Measurements from ENCODE around the gene MSI2. TPM values are rescaled to one million over a fixed set of nuclear protein-coding genes. Genes with fewer than 3 reads are reported as not detected.
A peak's percentile ranks its signal among the peaks of the same experiment; 100 is the strongest.

The MSI2 gene
- total RNA-seq, 2 donors from 2014 or later, result 65.5 to 81.0 TPM

GRCh38 chr17:57645950-57646665, 389.8 kb downstream of the MSI2 start:
- DNase-seq (no peak), ATAC-seq (no peak)
- intact Hi-C loops (cut with DNase I, micrococcal nuclease), result no loop called here

DNA sequence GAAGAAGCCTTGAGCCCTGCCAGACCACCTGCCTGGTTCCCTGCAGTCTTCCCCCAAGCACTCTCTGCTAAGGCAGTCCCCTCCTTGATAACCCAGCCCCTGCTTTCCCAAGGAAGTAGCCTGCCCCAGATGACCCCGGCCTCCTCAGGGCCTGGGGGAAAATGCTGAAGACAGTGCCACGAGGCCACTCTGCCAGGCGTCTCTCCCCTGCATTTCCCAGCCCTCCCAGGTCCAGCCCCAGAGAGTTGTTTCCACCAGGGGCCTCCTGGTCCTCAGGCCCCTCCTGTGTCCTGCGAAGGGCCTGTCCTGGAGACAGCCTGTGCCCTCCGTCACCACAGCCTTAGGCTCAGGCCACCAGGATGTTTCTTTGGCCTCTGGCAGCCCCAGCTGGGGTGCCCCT, 392.4 kb downstream of the MSI2 start:
- intact Hi-C loops (cut with DNase I, micrococcal nuclease), result no loop called here
- ATAC-seq (no peak), DNase-seq (no peak)

- ATAC-seq (no peak), DNase-seq (no peak)
- intact Hi-C loops (cut with DNase I, micrococcal nuclease), result no loop called here
Observed at GRCh38 chr17:57649191-57649590, 392.9 kb downstream of the MSI2 start.

GRCh38 chr17:57649731-57650484, 393.6 kb downstream of the MSI2 start:
- ATAC-seq, result no peak

GRCh38 chr17:57650548-57650947, 394.2 kb downstream of the MSI2 start:
- intact Hi-C loops (cut with DNase I, micrococcal nuclease), result no loop called here
- DNase-seq (no peak), ATAC-seq (no peak)

More at GRCh38 chr17:57649731-57650484, 393.6 kb downstream of the MSI2 start:
- intact Hi-C loops (cut with DNase I, micrococcal nuclease), result no loop called here
- DNase-seq, result no peak

GRCh38 chr17:57651451-57651850, 395.1 kb downstream of the MSI2 start:
- ATAC-seq, result no peak
- intact Hi-C loops (cut with DNase I, micrococcal nuclease), result no loop called here
- no peak for DNase-seq

DNA sequence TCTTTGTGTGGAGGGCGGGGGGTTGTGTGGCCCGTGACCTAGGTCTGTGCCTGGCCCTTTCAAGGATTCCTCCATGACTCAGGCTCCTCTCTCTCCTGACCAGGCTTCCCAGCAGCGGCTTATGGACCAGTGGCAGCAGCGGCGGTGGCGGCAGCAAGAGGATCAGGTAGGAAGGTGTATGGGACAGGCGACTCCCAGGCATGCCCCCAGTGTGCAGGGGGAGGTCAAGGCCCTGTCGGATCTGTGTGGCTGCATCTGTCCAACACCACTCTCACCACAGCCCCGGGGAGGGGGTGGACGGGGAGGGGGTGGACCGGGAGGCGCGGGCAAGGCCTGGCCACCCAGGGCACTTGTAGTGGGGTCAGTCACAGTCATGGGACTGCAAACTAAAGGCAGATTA, 395.7 kb downstream of the MSI2 start:
- DNase-seq (no peak), ATAC-seq (no peak)
- intact Hi-C loops (cut with DNase I, micrococcal nuclease), result no loop called here

DNA sequence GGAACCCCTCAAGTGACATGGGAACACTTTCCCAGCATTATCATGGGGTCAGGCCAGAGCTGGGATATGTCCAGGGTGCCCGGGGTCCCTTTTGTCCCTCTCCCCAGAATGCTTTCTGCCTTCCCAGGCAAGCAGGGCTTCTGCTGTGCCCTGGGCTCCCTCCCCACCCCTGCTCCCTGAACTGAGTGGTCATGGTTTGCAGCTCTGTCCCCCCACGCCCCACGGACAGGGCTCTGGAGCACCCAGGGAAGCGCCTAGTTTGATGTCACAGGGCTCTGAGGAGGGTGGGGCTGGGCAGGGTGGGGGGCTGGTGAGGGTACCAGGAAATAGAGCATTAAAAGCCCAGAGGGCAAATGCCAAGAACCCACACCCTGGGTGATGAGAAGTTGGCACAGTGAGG, 396.5 kb downstream of the MSI2 start:
- DNase-seq, result no peak
- intact Hi-C loops (cut with DNase I, micrococcal nuclease), result no loop called here
- ATAC-seq, result no peak

GRCh38 chr17:57653279-57653678, 397.0 kb downstream of the MSI2 start:
- no peak for DNase-seq
- intact Hi-C loops (cut with DNase I, micrococcal nuclease), result no loop called here
- ATAC-seq, result no peak

GRCh38 chr17:57654040-57654775, 397.9 kb downstream of the MSI2 start:
- ATAC-seq (no peak), DNase-seq (no peak)
- intact Hi-C loops (cut with DNase I, micrococcal nuclease), result no loop called here

DNA sequence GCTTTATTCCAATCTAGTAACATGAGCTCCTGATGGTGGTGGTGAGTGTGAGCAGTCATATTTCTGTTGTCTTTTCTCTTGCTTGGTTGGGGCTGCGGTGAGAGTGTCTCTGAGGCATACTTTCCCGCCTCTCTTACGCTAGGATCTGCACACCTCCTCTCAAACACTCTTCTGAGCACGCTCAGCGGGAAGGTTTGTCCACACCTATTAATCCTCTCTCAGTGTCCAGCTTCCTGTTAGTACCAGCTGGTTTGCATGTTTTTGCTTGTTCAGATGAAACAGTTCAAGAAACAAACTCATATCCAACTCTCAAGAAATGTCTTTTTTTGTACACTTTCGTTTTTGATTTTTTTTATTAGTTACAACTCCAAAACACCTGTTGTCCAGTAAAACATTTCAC, 399.2 kb downstream of the MSI2 start:
- intact Hi-C loops (cut with DNase I, micrococcal nuclease), result no loop called here
- DNase-seq (no peak), ATAC-seq (no peak)

GRCh38 chr17:57657211-57657610, 400.9 kb downstream of the MSI2 start:
- intact Hi-C loops (cut with DNase I, micrococcal nuclease), result no loop called here
- DNase-seq (no peak), ATAC-seq (no peak)

DNA sequence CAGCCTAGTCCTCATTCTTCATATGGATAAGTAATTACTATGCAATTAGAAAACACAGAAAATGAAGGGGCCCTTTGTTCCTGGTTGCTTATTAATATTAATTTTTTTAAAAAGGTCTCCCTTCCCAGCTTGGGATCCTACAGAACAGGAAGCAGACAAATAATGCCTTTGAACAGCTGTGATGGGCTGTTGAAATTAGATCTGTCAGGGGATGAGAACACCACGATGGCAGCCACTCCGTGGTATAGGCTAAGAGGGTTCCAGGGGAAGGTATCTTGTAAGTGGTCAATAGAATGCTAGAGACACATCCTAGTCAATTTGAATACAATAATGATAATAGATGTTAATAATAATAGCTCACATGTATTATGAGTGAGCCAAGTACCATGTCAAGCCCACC, 405.7 kb downstream of the MSI2 start:
- ATAC-seq, result no peak
- no peak for DNase-seq
- intact Hi-C loops (cut with DNase I, micrococcal nuclease), result no loop called here

DNA sequence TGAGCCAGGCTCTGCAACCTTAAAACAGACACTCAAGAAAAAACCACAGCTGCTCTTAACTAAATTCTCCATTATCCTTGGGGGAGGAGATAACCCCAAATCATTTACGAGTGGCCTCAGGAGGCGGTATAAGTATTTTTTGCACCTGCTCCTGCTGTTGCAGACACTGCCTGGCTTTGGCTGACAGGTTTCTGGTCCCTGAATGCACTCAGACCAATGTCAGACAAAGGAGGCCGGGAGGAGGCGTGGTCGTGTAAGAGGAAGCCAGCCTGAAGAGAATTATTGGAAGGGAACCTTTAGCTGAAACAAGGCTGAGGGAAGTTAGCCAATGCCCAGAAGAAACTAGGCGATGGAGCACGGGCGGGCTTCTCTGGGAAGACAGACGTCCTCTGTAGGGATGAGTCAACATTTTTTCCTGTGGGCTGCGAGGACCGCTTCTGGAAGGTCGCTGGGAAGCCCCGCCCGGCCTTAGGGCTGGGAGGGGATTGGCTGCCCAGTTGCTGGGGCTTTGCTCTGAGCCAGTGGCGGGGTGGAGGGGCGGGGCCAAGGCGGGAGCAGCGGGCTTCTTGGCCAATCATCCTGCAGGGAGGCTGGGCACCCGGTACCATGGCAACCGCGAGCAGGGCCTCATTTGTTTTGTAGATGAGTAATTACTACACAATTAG, 406.5 kb downstream of the MSI2 start:
- peak; percentile 97 for ATAC-seq
- intact Hi-C loops (cut with DNase I, micrococcal nuclease), result no loop called here
- DNase-seq, result peak; percentile 89 to 91

DNA sequence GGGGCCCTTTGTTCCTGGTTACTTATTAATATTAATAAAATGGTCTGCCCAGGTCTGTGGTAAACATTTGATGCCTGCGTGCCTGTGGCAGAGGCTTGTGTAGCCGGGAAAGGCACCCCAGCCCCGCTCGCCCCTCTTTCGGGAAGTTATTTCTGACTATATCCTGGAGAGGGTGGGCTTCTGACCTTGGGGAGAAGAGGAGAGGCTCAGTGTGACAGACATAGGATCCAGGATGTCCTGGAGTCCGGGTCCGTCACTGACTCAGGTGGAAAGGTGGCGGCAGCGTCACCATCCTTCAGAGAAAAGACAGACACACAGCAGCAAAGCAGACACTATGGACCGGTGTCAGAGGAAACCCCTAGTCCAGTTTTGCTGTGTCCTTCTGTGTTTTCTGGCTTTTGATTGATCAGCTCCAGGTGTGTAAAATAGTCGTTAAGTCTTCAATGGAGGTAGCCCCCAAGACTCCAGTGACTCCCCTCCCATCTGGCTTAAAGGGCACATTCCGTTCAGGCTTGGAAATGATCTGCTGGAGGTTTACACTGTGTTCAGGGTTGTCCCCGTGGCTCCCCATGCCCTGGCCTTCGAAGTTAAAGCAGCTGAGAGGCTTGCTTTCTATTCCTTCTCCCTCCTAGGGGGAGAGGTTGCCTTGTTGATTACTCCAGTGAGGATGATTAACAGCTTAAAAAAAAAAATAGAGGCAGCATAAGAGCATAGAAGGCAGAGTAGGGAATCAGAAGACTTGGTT, 407.2 kb downstream of the MSI2 start:
- intact Hi-C loops (cut with DNase I, micrococcal nuclease), result no loop called here
- ATAC-seq (no peak), DNase-seq (no peak)

- intact Hi-C loops (cut with DNase I, micrococcal nuclease), result no loop called here
- no peak for ATAC-seq
- no peak for DNase-seq
Observed at GRCh38 chr17:57665128-57665527, 408.8 kb downstream of the MSI2 start.

DNA sequence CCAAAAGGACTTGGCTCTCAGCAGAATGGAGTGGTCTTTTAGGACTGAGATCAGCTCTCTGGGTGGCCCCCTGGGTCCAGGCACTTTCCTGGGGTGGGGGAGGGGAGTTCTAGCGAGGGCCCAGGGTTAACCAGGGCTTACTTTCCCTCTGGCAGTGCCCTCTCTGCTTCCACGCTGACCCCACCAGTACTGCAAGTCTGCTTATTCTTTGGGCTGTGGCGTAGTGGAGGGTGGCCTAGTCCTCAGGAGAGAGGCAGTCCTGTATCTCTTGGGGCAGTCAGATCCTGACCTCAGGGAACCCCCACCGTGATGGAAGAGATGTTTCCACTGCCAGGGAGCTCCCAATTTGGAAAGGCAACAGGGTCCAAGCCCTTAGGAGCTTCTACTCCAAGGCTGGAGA, 409.4 kb downstream of the MSI2 start:
- no peak for DNase-seq
- intact Hi-C loops (cut with DNase I, micrococcal nuclease), result no loop called here
- no peak for ATAC-seq

DNA sequence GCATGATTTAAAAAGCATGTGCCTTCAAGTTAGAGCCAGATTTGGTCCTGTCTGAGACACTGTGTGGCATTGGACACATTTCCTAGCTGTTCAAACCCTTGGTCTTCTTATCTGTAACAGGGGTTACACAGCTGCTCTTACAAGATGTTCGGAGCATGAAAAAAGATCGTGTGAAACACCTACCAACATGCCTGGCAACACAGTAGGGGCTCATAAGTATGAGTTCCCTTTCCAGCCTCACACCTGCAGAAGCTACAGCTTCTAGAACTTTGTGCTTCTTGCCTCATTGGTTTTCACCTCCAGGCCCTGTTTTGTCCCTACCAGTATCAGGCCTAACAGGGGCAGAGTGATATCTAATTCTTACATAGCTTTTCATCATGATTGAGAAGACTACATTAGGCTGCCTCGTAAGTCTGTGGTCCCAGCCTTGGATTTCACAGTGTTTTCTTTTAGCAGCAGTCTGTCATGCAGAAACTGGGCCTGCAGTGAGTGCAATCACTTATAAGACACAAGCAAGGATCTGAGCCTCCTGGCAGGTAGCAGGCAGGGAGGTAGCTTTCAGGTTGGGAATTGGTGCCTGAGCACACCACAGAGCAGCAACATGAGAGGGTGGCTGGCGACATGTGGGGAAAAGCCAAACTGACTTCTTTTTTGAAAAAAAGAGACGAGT, 410.0 kb downstream of the MSI2 start:
- intact Hi-C loops (cut with DNase I, micrococcal nuclease), result no loop called here
- DNase-seq (no peak), ATAC-seq (no peak)

Measured in left colon (tissue), 2 donors.